RWPE1 (cell line): Measurements from ENCODE around the gene FAM83D.
"Not testable (repeated sequence)": the region's sequence is repeated elsewhere in the genome, so short reads cannot be mapped to it uniquely, and the experiment has no call there.

Experiments used
- CTCF ChIA-PET: fragments of 350-600 bp; sonication (Branson Sonifier 250); formaldehyde crosslinking; extraction: SDS; loops from one replicate; lab custom pipeline; 2021; lab: Yijun Ruan, JAX
- POLR2A ChIA-PET: fragments of 400-600 bp; formaldehyde crosslinking; extraction: SDS; loops from one replicate; lab custom pipeline; 2020; ENCODE audit warnings: antibody characterized with exemption; ENCODE audit not compliant: low non-redundant PET; lab: Yijun Ruan, JAX
- DNase-seq: peaks from one replicate; pipeline ENCODE4 v3.0.0; 2012; ENCODE audit warnings: low spot score
- H3K27ac ChIP-seq: fragments of 450-650 bp; 2 replicates; pipeline ENCODE4 v1.5.1; 2017
- CTCF ChIP-seq: fragments of 450-650 bp; conservative IDR thresholded peaks from 2 replicates; pipeline ENCODE4 v1.5.1; 2017; ENCODE audit warnings: low read depth, mild to moderate bottlenecking

FAM83D gene

DNA sequence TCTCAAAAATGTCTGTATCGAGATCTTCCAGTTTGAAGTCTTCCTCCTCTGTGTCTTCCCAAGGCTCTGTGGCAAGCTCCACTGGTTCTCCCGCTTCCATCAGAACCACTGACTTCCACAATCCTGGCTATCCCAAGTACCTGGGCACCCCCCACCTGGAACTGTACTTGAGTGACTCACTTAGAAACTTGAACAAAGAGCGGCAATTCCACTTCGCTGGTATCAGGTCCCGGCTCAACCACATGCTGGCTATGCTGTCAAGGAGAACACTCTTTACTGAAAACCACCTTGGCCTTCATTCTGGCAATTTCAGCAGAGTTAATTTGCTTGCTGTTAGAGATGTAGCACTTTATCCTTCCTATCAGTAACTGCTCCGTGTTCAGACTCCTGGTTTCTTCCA is 25.9 kb downstream of the FAM83D start:
- no peak for TF ChIP-seq CTCF
- ChIA-PET CTCF (interaction anchor here (0.7 kb wide), 1 partner anchor 130 kb away, joined by 3 read pairs; no protein-coding TSS in a partner anchor), POLR2A (no interaction called here)
- no peak overlapping the region for H3K27ac ChIP-seq
- no peak for DNase-seq

- no peak for TF ChIP-seq CTCF
- ChIA-PET CTCF (interaction anchor here (0.6 to 0.7 kb wide), 2 partner anchors 20 to 38 kb away, joined by 3 read pairs; no protein-coding TSS in a partner anchor), POLR2A (no interaction called here)
- no peak overlapping the region for H3K27ac ChIP-seq
- DNase-seq: no peak
These were observed 27.6 kb downstream of the FAM83D start for GRCh38 chr20:38953630-38954340.

- H3K27ac ChIP-seq: no peak overlapping the region
- TF ChIP-seq CTCF: no peak
- ChIA-PET POLR2A (no interaction called here), CTCF (interaction anchor here (0.7 kb wide), 1 partner anchor 9 kb away, joined by 3 read pairs; no protein-coding TSS in a partner anchor)
- no peak for DNase-seq
These were observed 31.1 kb downstream of the FAM83D start for GRCh38 chr20:38957235-38957876.

DNA sequence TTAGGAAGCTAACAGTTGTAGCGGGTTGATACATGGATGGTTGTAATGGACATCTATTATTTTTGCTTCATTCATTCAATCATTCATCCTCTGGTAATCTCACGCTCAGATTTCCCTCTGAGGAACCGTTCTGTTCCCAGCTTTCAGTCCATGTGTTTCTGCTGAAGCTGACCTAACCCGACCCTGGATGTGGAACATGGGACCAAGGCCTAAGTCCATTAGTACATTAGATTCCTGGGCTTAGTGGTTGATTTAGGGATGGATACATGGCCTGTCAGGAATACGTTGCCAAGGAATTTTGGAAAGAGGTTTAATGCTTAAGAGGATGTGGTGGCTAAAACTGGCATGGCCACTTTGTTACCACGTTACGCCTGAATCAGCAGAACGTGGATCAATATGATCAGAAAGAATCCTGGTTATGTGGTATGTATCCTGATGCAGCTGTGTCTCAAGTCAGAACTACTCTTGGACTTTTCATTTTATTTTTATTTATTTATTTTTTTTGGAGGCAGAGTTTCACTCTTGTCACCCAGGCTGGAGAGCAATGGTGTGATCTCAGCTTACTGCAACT is 31.8 kb downstream of the FAM83D start:
- no peak for TF ChIP-seq CTCF
- H3K27ac ChIP-seq: no peak overlapping the region
- CTCF ChIA-PET: interaction anchor here (0.7 kb wide), 1 partner anchor 8 kb away, joined by 3 read pairs; no protein-coding TSS in a partner anchor
- no peak for DNase-seq
- POLR2A ChIA-PET: no interaction called here

DNA sequence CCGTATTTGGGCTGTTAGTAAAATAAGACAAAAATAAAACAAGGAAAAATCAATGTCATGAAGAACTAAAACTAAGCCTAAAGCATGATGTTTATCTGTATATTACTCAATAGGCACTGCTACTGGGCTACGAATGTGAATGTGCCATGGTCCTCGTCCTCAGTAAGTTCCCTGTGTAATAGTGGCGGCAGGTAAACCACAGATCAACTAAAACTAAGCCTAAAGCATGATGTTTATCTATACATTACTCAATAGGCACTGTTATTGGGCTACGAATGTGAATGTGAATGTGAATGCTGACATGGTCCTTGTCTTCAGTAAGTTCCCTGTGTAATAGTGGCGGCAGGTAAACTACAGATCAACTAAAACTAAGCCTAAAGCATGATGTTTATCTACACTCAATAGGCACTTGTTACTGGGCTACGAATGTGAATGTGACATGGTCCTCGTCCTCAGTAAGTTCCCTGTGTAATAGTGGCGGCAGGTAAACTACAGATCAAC is 34.0 kb downstream of the FAM83D start:
- DNase-seq, H3K27ac ChIP-seq, POLR2A ChIA-PET: not testable (repeated sequence)
- CTCF ChIA-PET: interaction anchor here (2.2 kb wide), 1 partner anchor 24 kb away, joined by 6 read pairs; no protein-coding TSS in a partner anchor

DNA sequence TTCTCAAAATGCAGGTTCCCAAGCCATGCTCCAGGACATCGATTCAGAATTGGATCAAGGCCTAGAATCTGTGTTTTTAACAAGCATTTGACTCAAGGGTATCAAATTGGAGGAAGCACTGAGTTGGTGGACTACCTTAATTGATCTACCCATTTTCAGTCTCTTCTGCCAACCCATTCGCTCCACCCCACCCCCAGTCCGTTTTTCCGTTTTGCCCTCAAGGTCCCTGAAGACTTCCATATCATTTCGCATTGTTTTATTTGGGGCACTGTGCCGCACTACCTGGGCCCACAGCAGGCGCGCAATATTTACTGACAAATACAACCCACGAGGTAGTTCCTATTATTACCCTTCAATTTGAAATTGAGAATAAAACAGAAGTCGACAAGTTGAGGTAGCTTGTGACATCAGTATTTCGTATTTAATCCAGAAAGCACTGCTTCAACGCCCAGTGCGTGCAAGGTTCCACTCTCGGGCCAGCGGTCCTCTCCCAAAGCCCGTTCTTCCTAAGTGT is 35.4 kb downstream of the FAM83D start:
- TF ChIP-seq CTCF: no peak
- H3K27ac ChIP-seq: peak overlapping the region; percentile 86
- CTCF ChIA-PET: interaction anchor here (0.5 to 2.2 kb wide), 10 partner anchors 23 to 1984 kb away, joined by 3 to 13 read pairs (median 3); partner anchors contain the start of gene FAM83D
- POLR2A ChIA-PET: interaction anchor here (0.7 to 1.2 kb wide), 4 partner anchors 9 to 171 kb away, joined by 3 read pairs; no protein-coding TSS in a partner anchor
- DNase-seq: peak; percentile 46
